Colonic mucosa (tissue), 4 donors: ENCODE measurements around the gene EMILIN1. TPM values are rescaled to one million over a fixed set of nuclear protein-coding genes. Genes with fewer than 3 reads are reported as not detected.
"Not testable (repeated sequence)": the region's sequence is repeated elsewhere in the genome, so short reads cannot be mapped to it uniquely, and the experiment has no call there.

Source experiments
- DNase-seq: peaks from one replicate; pipeline ENCODE4 v3.0.0-alpha.2; 2020
- H3K27ac ChIP-seq: fragments of 200-600 bp; one replicate; pipeline ENCODE4 v1.8.0; 2021
- H3K27me3 ChIP-seq: fragments of 200-600 bp; one replicate; pipeline ENCODE4 v1.8.0; 2021
- H3K36me3 ChIP-seq: fragments of 200-600 bp; one replicate; pipeline ENCODE4 v1.8.0; 2021
- H3K4me1 ChIP-seq: fragments of 200-600 bp; one replicate; pipeline ENCODE4 v1.8.0; 2021; ENCODE audit warnings: mild to moderate bottlenecking
- H3K4me3 ChIP-seq: fragments of 200-600 bp; one replicate; pipeline ENCODE4 v1.8.0; 2021
- H3K9ac ChIP-seq, 2 donors: one replicate each; pipeline ENCODE4 v1.7.0; 2013; ENCODE audit warnings: control low read depth in 2 of 2, low read depth in 2 of 2, low read length in 2 of 2
- H3K9me3 ChIP-seq: fragments of 200-600 bp; one replicate; pipeline ENCODE4 v1.8.0; 2021
- CTCF ChIP-seq: fragments of 200-600 bp; IDR thresholded peaks from one replicate; pipeline ENCODE4 v1.8.0; 2022; ENCODE audit warnings: antibody characterized with exemption, mild to moderate bottlenecking
- intact Hi-C: fragments of 100-400 bp; cut with DNase I; formaldehyde crosslinking; loops from one replicate; pipeline ENCODE4 v1.14.1; 2022
- total RNA-seq, 2 donors: library from RNA; stranded (reverse); fragmentation: NEBNext Ultra II Directional in 1 of 2; extraction: Animal tissue kit (Norgen Biotek cat#: 25700) in 1 of 2; gene quantifications; one replicate each; pipeline ENCODE4 v1.2.1, GENCODE V29; 2021
- donor health status: healthy.
- donor health status: DM: no; HTN: no; CAD: no.
- donor health status: DM: no; HTN: no; CAD: no.

Gene EMILIN1
- total RNA-seq, 2 donors from 2014 or later: 20.2 to 43.0 TPM

- Histone ChIP-seq H3K9ac (no peak overlapping the region), H3K9me3 (no peaks in the 10 kb centered on the region), H3K27me3 (no peaks in the 10 kb centered on the region), H3K4me1 (no peaks in the 10 kb centered on the region), H3K36me3 (no peaks in the 10 kb centered on the region), H3K4me3 (no peak overlapping the region), H3K27ac (no peak overlapping the region)
- no peak for TF ChIP-seq CTCF
- DNase-seq: no peak
- intact Hi-C loops: no loop called here
Measured at GRCh38 chr2:27105981-27106380, 27.6 kb downstream of the EMILIN1 start.

GRCh38 chr2:27108221-27108620 is 29.8 kb downstream of the EMILIN1 start:
- no peak for DNase-seq
- no peak overlapping the region for H3K27ac ChIP-seq
- intact Hi-C loops: no loop called here
- H3K4me3 ChIP-seq: no peak overlapping the region
- no peaks in the 10 kb centered on the region for H3K4me1 ChIP-seq
- no peak overlapping the region for H3K9ac ChIP-seq
- no peak for TF ChIP-seq CTCF
- no peaks in the 10 kb centered on the region for H3K36me3 ChIP-seq
- no peaks in the 10 kb centered on the region for H3K27me3 ChIP-seq
- no peaks in the 10 kb centered on the region for H3K9me3 ChIP-seq

- DNase-seq: no peak
- Histone ChIP-seq H3K4me1 (no peaks in the 10 kb centered on the region), H3K27ac (no peak overlapping the region), H3K4me3 (no peak overlapping the region), H3K27me3 (no peaks in the 10 kb centered on the region), H3K9ac (no peak overlapping the region), H3K36me3 (no peaks in the 10 kb centered on the region), H3K9me3 (no peaks in the 10 kb centered on the region)
- no peak for TF ChIP-seq CTCF
- intact Hi-C loops: no loop called here
Measured at GRCh38 chr2:27109083-27109482, 30.7 kb downstream of the EMILIN1 start.

GRCh38 chr2:27110603-27111352 is 32.4 kb downstream of the EMILIN1 start:
- H3K4me1 ChIP-seq, H3K9ac ChIP-seq, H3K4me3 ChIP-seq, H3K9me3 ChIP-seq, H3K27ac ChIP-seq, H3K27me3 ChIP-seq, H3K36me3 ChIP-seq, DNase-seq, intact Hi-C loops: not testable (repeated sequence)

DNA sequence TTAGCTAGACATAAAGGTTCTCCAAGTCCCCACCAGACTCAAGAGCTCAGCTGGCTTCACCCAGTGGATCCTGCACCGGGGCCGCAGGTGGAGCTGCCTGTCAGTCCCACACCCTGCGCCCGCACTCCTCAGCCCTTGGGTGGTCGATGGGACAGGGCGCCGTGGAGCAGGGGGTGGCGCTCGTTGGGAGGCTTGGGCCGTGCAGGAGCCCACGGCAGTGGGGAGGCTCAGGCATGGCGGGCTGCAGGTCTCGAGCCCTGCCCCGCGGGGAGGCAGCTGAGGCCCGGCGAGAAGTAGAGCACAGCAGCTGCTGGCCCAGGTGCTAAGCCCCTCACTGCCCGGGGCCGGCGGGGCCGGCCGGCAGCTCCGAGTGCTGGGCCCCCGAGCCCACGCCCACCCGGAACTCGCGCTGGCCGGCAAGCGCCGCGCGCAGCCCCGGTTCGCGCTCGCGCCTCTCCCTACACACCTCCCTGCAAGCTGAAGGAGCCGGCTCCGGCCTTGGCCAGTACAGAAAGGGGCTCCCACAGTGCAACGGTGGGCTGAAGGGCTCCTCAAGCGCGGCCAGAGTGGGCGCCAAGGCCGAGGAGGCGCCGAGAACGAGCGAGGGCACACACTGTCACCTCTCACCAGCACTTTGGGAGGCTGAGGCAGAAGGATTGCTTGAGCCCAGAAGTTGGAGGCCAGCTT is 33.1 kb downstream of the EMILIN1 start:
- H3K9ac ChIP-seq, H3K9me3 ChIP-seq, DNase-seq, H3K27ac ChIP-seq, H3K4me1 ChIP-seq, H3K4me3 ChIP-seq, intact Hi-C loops, H3K27me3 ChIP-seq, H3K36me3 ChIP-seq: not testable (repeated sequence)

DNA sequence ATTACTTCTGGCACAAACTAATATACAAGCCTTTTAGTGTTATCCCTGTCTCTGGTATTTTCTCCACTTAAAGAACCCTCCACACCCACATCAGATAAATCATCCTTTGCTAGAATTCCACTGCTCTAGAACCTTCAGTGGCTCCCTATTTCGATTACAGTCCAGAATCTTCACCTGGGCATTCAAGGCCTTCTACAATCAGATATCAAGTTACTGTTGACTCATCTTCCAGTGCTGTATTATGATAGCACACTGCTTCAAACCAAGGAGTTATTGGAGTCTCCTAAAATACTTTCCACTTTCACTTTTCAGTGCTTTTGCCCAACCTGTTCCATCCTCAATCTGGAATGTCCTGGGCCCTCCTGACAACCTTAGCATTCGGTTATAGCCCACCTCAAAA is 37.1 kb downstream of the EMILIN1 start:
- Histone ChIP-seq H3K4me1 (peaks cover 3% of the 10 kb centered on the region), H3K9ac (no peak overlapping the region), H3K27me3 (peaks cover 14% of the 10 kb centered on the region), H3K27ac (no peak overlapping the region), H3K9me3 (no peaks in the 10 kb centered on the region), H3K4me3 (no peak overlapping the region), H3K36me3 (no peaks in the 10 kb centered on the region)
- no peak for TF ChIP-seq CTCF
- intact Hi-C loops: no loop called here
- DNase-seq: no peak
